SK-N-SH (cell line): ENCODE results near the gene RNF111. TPM values are rescaled to one million over a fixed set of nuclear protein-coding genes. Genes with fewer than 3 reads are reported as not detected.

ENCODE experiments used
- CTCF ChIA-PET: fragments of 300-600, 350-600 bp; formaldehyde crosslinking; extraction: SDS; loops from one replicate; lab custom pipeline; 2021; lab: Yijun Ruan, JAX
- POLR2A ChIA-PET: fragments of 350-600 bp; sonication (Branson Sonifier 250); formaldehyde crosslinking; extraction: SDS; loops from one replicate; lab custom pipeline; 2020; ENCODE audit warnings: antibody characterized with exemption, inconsistent platforms; lab: Yijun Ruan, JAX
- DNase-seq: peaks from one replicate; pipeline ENCODE4 v3.0.0; 2012
- H2AFZ ChIP-seq: fragments of 200-600 bp; sonication (generic); 2 replicates; pipeline ENCODE4 v1.8.1; 2016; ENCODE audit warnings: antibody characterized with exemption, mild to moderate bottlenecking, low read depth
- H3F3A ChIP-seq: fragments of 200-600 bp; sonication (generic); replicated peaks from 2 replicates; pipeline ENCODE3; 2016; ENCODE audit warnings: antibody characterized with exemption, mild to moderate bottlenecking; ENCODE audit not compliant: insufficient read depth
- H3K27ac ChIP-seq, 2 experiments: fragments of 200-500 bp in 1 of 2; fragments of 200-600 bp in 1 of 2; sonication (Bioruptor generic) in 1 of 2; sonication (generic), shearing (Covaris generic) in 1 of 2; 2 replicates each; pipeline versions ENCODE4 v1.5.1 to v1.6.1; 2014 to 2016; ENCODE audit warnings: low read depth in 2 of 2, inconsistent platforms in 1 of 2, low read length in 1 of 2, mild to moderate bottlenecking in 1 of 2, mixed read lengths in 1 of 2
- H3K27me3 ChIP-seq: fragments of 200-600 bp; sonication (generic), shearing (Covaris generic); 2 replicates; pipeline ENCODE4 v1.6.1; 2016; ENCODE audit warnings: mixed run types; ENCODE audit not compliant: insufficient read depth
- H3K36me3 ChIP-seq, 2 experiments: fragments of 200-500 bp in 1 of 2; fragments of 200-600 bp in 1 of 2; sonication (Bioruptor generic) in 1 of 2; sonication (generic) in 1 of 2; replicated peaks in 1 of 2; 2 replicates each; pipeline versions ENCODE3 to v1.5.1; 2014 to 2016; ENCODE audit warnings: low read length in 1 of 2, mild to moderate bottlenecking in 1 of 2; ENCODE audit not compliant: insufficient read depth in 2 of 2, control insufficient read depth in 1 of 2
- H3K4me1 ChIP-seq, 2 experiments: fragments of 200-500 bp in 1 of 2; fragments of 200-600 bp in 1 of 2; sonication (Bioruptor generic) in 1 of 2; sonication (generic), shearing (Covaris generic) in 1 of 2; 2 replicates each; pipeline versions ENCODE4 v1.5.1 to v1.6.1; 2014 to 2016; ENCODE audit warnings: low read depth in 1 of 2, low read length in 1 of 2, mixed run types in 1 of 2; ENCODE audit not compliant: insufficient read depth in 2 of 2, control insufficient read depth in 1 of 2
- H3K4me2 ChIP-seq: fragments of 200-600 bp; sonication (generic), shearing (Covaris generic); 2 replicates; pipeline ENCODE4 v1.6.1; 2017; ENCODE audit warnings: mixed run types
- H3K4me3 ChIP-seq, 2 experiments: fragments of 200-500 bp in 1 of 2; fragments of 200-600 bp in 1 of 2; sonication (Bioruptor generic) in 1 of 2; sonication (generic), shearing (Covaris generic) in 1 of 2; 2 replicates each; pipeline versions ENCODE4 v1.5.1 to v1.8.1; 2014 to 2016; ENCODE audit warnings: low read depth in 2 of 2, inconsistent platforms in 1 of 2, low read length in 1 of 2, mild to moderate bottlenecking in 1 of 2, mixed read lengths in 1 of 2, moderate library complexity in 1 of 2
- H3K79me2 ChIP-seq: fragments of 200-600 bp; sonication (generic); 2 replicates; pipeline ENCODE4 v1.8.1; 2017; ENCODE audit warnings: mild to moderate bottlenecking; ENCODE audit not compliant: insufficient read depth
- H3K9ac ChIP-seq: fragments of 200-600 bp; sonication (generic); 2 replicates; pipeline ENCODE4 v1.6.1; 2017; ENCODE audit warnings: mixed run types
- H3K9me2 ChIP-seq: fragments of 200-600 bp; sonication (generic); 2 replicates; pipeline ENCODE4 v1.6.1; 2017; ENCODE audit warnings: mixed run types
- H3K9me3 ChIP-seq: fragments of 200-600 bp; sonication (generic); 2 replicates; pipeline ENCODE4 v1.6.1; 2017; ENCODE audit warnings: mixed run types, mild to moderate bottlenecking, moderate library complexity
- H4K20me1 ChIP-seq: fragments of 200-600 bp; sonication (generic); 2 replicates; pipeline ENCODE4 v1.6.1; 2017; ENCODE audit warnings: mild to moderate bottlenecking, mixed run types; ENCODE audit not compliant: insufficient read depth
- CHD2 ChIP-seq: fragments of 150-350 bp; IDR thresholded peaks from 2 replicates; pipeline ENCODE4 v1.6.1; 2018; ENCODE audit warnings: low read length; ENCODE audit not compliant: partially characterized antibody
- ELF1 ChIP-seq: IDR thresholded peaks from 2 replicates; pipeline ENCODE4 v1.4.0; 2012
- FOSL2 ChIP-seq: IDR thresholded peaks from 2 replicates; pipeline ENCODE4 v1.4.0; 2012; ENCODE audit warnings: low read depth, mild to moderate bottlenecking, moderate library complexity, borderline replicate concordance
- GATA2 ChIP-seq: sonication (generic); formaldehyde crosslinking; IDR thresholded peaks from 2 replicates; pipeline ENCODE4 v1.5.0; 2020; ENCODE audit warnings: mild to moderate bottlenecking, missing genetic modification reagents
- IRF3 ChIP-seq: fragments of 150-350 bp; IDR thresholded peaks from 2 replicates; pipeline ENCODE4 v1.6.1; 2016; ENCODE audit warnings: mild to moderate bottlenecking, low read depth, low read length
- MAX ChIP-seq: IDR thresholded peaks from 2 replicates; pipeline ENCODE4 v1.4.0; 2012; ENCODE audit warnings: low read depth
- MEF2A ChIP-seq: IDR thresholded peaks from 2 replicates; pipeline ENCODE4 v1.4.0; 2012; ENCODE audit warnings: low read depth, borderline replicate concordance
- NFIC ChIP-seq: IDR thresholded peaks from 2 replicates; pipeline ENCODE4 v1.4.0; 2012; ENCODE audit warnings: borderline replicate concordance
- NRF1 ChIP-seq: IDR thresholded peaks from 2 replicates; pipeline ENCODE4 v1.6.1; 2012; ENCODE audit warnings: low read depth, mild to moderate bottlenecking, low read length
- RCOR1 ChIP-seq: fragments of 150-350 bp; IDR thresholded peaks from 2 replicates; pipeline ENCODE4 v1.6.1; 2017; ENCODE audit warnings: antibody characterized with exemption, low read length
- RFX5 ChIP-seq: IDR thresholded peaks from 2 replicates; pipeline ENCODE4 v1.6.1; 2012; ENCODE audit warnings: mild to moderate bottlenecking, improper control_type of control experiment, low read length
- RXRA ChIP-seq: IDR thresholded peaks from 2 replicates; pipeline ENCODE4 v1.4.0; 2012; ENCODE audit warnings: low read depth, mild to moderate bottlenecking, borderline replicate concordance
- SMC3 ChIP-seq: IDR thresholded peaks from 2 replicates; pipeline ENCODE4 v1.6.1; 2012; ENCODE audit warnings: low read depth, low read length, improper control_type of control experiment
- TAF1 ChIP-seq: IDR thresholded peaks from 2 replicates; pipeline ENCODE4 v1.6.1; 2012; ENCODE audit warnings: low read depth, mild to moderate bottlenecking, low read length, moderate library complexity, borderline replicate concordance
- TEAD4 ChIP-seq: IDR thresholded peaks from 2 replicates; pipeline ENCODE4 v1.4.0; 2012; ENCODE audit warnings: mild to moderate bottlenecking, borderline replicate concordance; ENCODE audit not compliant: insufficient read depth
- USF1 ChIP-seq: IDR thresholded peaks from 2 replicates; pipeline ENCODE4 v1.4.0; 2012; ENCODE audit warnings: low read depth, borderline replicate concordance
- USF2 ChIP-seq: fragments of 150-350 bp; IDR thresholded peaks from 2 replicates; pipeline ENCODE4 v1.6.1; 2017; ENCODE audit warnings: antibody characterized with exemption, low read length, low read depth, borderline replicate concordance
- WGBS: methylation state at CpG from one replicate; pipeline ENCODE4 v1.1.6; 2017; ENCODE audit warnings: low lambda C conversion rate; 5-methylcytosine and 5-hydroxymethylcytosine counted together
- polyA plus RNA-seq, 3 experiments: library from polyadenylated mRNA; depleted of rRNA; stranded (reverse); fragments of >200 nt; gene quantifications; 2 replicates each; pipeline ENCODE4 v1.2.3, GENCODE V29; 2012

The RNF111 gene
- polyA plus RNA-seq, 1 of the 3 experiments (the other 2 are of a cell fraction), result 16.5 TPM

GRCh38 chr15:58985443-58985842, 2.0 kb upstream of the RNF111 start:
- peaks cover 0 to 3% of the 10 kb centered on the region in 2 experiments; a peak in 1 of 4 replicates for H3K4me1 ChIP-seq
- H3K79me2 ChIP-seq, result peaks cover 32% of the 10 kb centered on the region
- no peaks in the 10 kb centered on the region for H3F3A ChIP-seq
- 66% methylated on average over 4 of the region's 4 CpGs for WGBS
- H3K4me3 ChIP-seq, result no peak overlapping the region
- no peak overlapping the region for H3K4me2 ChIP-seq
- H4K20me1 ChIP-seq, result peaks cover 23% of the 10 kb centered on the region
- no peaks in the 10 kb centered on the region for H3K27me3 ChIP-seq
- no peak overlapping the region for H3K9ac ChIP-seq
- no peaks in the 10 kb centered on the region for H3K9me2 ChIP-seq
- no peaks in the 10 kb centered on the region for H3K9me3 ChIP-seq
- DNase-seq, result no peak
- CTCF ChIA-PET, result interaction anchor here (1.1 to 5.0 kb wide), 5 partner anchors 153 to 515 kb away, joined by 3 to 21 read pairs (median 5); no protein-coding TSS in a partner anchor
- no peak overlapping the region for H2AFZ ChIP-seq
- no peak for TF ChIP-seq SMC3
- TF ChIP-seq TAF1, result no peak
- no peak for TF ChIP-seq ELF1
- no peak for TF ChIP-seq MAX
- no peak for TF ChIP-seq GATA2
- TF ChIP-seq USF1, result no peak
- no peak for TF ChIP-seq TEAD4
- TF ChIP-seq IRF3, result no peak
- TF ChIP-seq NFIC, result no peak
- no peak for TF ChIP-seq RCOR1
- no peak for TF ChIP-seq RFX5
- TF ChIP-seq MEF2A, result no peak
- no peak for TF ChIP-seq NRF1
- TF ChIP-seq USF2, result no peak
- no peak for TF ChIP-seq RXRA
- TF ChIP-seq CHD2, result no peak
- no peak for TF ChIP-seq FOSL2
- POLR2A ChIA-PET, result no interaction called here
- no peaks in the 10 kb centered on the region for H3K36me3 ChIP-seq
- no peak overlapping the region for H3K27ac ChIP-seq
